NOMO-1 treated with dmso at 0.1 percent for 144 hours (cell line): ENCODE measurements around the gene MAP3K6.
A peak's percentile ranks its signal among the peaks of the same experiment; 100 is the strongest.
"Not testable (repeated sequence)": the region's sequence is repeated elsewhere in the genome, so short reads cannot be mapped to it uniquely, and the experiment has no call there.

Experiments
- DNase-seq: peaks from one replicate; lab custom pipeline; 2025; ENCODE audit not compliant: unreplicated experiment; lab: John Stamatoyannopoulos, UW

MAP3K6 gene

GRCh38 chr1:27398405-27399149, 31.8 kb upstream of the MAP3K6 start:
- no peak for DNase-seq

- no peak for DNase-seq
Measured at GRCh38 chr1:27397749-27398148, 31.0 kb upstream of the MAP3K6 start.

DNA sequence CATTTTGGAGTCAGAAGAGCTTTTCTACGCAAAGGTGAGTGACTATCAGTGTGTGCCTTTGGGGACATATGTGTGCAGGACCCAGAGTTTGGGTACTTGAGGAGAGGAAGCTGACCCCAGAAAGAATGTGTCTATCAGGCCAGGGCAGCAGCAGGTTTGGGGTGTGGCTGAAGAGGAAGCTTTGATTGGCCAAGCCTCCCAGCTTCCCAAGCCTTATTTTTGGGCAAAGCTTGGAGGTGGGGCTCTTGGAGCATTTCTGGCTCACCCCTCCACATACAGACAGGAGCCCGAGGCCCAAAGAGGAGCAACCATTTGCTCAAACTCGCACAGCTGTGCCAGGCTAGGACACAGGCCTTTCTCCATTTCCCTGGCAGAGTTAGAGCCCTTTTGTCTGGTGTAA, 30.3 kb upstream of the MAP3K6 start:
- DNase-seq, result no peak

DNA sequence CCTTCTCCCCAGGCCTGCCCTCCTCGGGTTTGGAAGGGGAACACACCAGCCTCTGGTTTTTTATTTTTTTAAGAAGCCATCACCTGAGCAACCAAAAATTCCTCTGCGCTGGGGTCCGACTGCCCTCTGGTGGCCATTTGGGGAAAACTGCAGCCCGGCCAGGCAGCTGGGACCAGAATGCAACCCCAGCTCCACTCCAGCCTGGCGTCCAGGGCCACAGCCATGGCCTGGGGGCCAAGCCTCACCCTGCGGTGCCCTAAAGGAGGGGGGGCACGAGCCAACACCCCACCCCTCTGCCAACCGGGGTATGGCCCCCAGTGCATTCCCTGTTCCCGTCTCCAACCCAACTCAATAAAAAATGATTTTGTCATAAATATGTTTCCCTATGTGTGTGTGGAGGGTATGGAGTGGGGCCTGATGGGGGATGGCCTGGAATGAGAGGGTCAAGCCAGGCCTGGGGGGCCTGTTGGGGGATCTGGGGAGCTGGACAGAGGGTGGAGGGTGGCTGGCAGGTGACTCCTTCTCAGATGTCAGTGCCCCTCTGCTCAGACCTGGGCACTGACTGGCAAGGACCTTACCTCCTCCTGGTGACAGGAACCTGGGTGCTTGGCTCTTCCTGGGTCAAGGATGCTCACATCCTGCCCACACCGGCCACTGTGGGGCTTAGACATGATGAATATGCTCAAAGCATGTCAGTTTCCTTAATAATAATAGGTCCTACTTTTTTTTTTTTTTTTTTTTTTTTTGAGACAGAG, 28.9 kb upstream of the MAP3K6 start:
- DNase-seq, result peak; percentile 53

DNA sequence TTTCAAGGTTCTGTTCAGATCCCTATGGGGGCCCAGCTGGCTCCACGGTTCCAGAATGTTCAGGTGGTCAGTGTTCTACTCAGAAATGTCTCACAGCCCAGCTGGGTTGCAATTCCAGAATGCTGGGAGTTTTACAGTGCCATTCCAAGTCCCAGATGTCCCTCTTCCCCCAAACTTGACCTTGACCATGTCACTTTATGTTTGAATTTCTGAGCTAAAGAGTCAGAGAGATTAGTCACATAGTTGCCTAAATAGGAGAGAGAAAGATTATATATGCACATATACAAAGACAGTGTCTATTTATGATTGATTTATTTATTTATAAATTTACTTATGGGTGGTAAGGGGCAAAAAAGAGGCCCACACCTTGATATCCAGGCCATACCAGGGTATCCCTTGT, 28.2 kb upstream of the MAP3K6 start:
- DNase-seq, result no peak

GRCh38 chr1:27394282-27394658, 27.5 kb upstream of the MAP3K6 start:
- no peak for DNase-seq

DNA sequence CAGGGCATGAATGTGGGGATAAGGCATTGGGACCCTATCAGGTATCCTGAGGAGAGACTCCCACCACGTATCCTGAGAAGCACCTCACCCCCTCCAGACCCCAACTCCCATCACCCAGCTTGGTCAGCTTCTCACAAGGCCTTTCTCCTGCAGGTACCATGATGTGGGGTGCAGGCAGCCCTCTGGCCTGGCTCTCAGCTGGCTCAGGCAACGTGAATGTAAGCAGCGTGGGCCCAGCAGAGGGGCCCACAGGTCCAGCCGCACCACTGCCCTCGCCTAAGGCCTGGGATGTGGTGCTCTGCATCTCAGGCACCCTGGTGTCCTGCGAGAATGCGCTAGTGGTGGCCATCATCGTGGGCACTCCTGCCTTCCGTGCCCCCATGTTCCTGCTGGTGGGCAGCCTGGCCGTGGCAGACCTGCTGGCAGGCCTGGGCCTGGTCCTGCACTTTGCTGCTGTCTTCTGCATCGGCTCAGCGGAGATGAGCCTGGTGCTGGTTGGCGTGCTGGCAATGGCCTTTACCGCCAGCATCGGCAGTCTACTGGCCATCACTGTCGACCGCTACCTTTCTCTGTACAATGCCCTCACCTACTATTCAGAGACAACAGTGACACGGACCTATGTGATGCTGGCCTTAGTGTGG, 27.0 kb upstream of the MAP3K6 start:
- no peak for DNase-seq

DNA sequence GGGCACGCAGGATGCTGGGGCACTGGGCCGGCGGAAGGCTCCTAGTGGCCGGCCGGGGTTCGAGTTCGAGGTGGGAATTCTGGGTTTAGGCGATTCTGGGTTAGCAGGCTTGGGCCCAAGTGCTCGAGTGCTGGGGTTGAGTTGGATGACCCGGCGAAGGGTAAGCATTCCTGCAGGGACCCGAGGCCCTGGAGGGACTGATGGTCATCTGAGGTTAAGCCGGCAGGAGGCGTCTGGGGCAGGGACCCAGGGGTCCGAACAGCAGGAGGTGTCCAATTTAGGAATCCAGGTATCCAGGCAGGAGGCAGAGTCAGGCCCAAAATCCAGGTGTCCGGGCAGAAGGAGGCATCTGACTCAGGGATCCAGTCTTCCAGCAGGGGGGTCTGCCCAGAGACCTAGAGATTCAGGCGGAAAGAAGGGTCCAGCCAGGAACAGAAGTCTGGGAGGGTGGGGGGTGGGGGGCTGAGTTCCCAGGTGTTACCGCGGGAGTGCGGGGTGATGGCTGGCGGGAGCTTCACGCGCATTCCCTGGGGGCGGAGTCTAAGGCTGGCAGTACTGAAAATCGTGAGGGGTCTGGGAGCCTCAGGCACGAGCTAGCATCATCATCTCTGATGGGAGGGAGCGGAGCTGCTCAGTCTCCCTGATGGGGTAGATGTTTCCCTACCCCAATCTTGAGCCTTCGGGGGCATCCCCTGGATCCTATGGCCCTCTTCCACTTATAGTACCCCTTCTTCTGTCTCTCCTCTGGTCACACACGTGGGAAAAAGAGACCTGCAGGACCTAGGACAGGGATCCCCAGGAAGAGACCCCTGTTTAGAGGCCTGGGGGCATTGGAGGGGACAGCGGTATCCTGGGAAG, 26.2 kb upstream of the MAP3K6 start:
- DNase-seq, result no peak

GRCh38 chr1:27392096-27392777, 25.5 kb upstream of the MAP3K6 start, which contains the start of gene GPR3:
Gene GPR3 (plus strand): TSS chr1:27392622. CDS start chr1:27393799, 1,177 bp downstream.
- DNase-seq, result peak; percentile 80

- no peak for DNase-seq
Measured at GRCh38 chr1:27391511-27392095, 24.8 kb upstream of the MAP3K6 start.

- no peak for DNase-seq
Measured at GRCh38 chr1:27388337-27389005, 21.7 kb upstream of the MAP3K6 start.

DNA sequence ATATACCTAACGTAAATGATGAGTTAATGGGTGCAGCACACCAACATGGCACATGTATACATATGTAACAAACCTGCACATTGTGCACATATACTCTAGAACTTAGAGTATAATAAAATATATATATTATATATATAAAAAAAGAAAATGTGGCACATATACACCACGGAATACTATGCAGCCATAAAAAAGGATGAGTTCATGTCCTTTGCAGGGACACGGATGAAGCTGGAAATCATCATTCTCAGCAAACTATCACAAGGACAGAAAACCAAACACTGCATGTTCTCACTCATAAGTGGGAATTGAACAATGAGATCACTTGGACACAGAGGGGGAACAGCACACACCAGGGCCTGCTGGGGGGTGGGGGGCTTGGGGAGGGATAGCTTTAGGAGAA, 18.0 kb upstream of the MAP3K6 start:
- DNase-seq, result not testable (repeated sequence)

DNA sequence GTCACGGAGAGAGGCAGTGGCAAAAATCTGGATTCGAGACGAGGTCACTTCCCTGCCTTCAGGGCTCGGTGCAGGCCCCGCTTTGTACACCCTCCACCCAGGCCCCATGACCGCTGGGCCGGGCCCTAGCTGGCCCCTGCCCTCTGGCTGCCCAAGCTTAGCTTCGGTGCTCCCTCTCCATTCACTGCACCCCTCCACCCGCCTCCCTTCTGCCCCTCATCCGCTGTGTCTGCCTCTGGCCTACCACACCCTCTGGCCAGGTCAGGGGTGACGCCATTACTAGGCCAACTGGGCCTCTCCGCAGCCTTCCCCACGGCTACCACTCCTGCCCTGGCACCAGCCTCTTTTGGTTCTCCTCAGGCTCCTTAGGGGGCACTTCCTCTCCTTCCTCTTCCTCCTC, 16.9 kb upstream of the MAP3K6 start:
- DNase-seq, result no peak

DNA sequence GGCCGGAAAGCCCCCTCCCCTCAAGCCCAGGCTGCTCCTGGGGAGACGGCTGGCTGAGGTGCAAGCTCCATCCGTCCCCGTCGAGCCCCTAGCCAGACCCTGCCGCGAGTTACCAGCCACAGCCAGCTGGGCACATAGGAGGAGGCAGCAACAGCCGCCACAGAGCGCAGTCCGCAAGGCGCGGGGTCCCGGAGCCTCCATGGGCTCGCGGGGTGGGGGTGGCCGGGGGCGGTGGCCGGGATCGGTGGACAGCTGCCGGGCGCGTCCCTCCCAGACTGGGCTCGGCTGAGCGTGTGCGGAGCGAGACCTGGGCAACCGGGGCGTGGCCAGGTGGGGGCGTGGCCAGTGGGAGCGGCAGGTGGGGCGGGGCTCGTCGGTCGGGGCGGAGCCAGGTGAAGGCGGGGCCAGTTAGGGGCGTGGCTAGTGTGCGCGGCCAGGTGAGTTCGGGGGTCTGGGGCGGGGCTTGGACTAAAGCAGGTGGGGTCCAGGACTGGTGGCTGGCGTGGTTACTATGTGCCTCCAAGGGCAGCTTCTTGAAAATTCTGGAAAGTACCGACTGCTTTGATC, 16.4 kb upstream of the MAP3K6 start, which contains the start of gene CD164L2:
Gene CD164L2 (minus strand): TSS at position 295 of the 567 bp plus-strand sequence. CDS start 94 bp downstream, at position 201.
- DNase-seq, result no peak

DNA sequence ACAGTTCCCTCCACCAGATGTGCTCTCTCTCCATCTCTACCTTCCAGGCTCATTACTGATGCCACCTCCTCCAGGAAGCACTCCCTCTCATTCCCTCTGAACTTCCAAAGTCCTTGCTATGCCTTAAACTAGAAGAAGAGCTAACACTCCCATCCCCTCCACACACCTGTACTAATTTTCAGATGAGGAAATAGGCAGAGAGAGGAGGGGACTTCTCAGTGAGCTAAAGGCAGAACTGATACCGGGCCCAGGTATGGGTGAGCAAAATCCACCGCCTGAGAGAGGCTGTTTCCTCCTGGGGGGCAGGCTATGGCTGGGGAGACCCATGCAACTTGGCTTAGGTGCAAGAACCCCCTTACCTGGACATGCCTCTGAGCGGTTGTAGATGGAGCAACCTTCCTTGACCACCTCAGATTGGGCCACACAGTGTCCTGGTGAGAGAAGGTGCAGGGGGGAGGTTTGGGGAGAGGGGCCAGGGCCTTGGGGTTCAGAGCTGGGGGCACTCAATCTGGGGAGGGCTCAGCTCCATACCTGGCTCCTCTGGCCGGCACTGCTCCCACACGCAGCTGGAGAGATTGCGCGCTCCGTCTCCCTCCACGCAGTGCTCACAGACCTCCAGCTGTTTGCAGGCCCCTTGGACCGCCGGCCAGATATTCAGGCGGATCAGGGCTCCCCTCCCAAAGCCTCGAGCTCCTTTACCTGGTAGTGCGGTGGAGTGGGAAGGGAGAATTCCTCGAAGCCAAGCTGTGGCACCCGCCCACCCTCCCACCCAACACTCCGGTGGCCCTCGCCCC, 15.4 kb upstream of the MAP3K6 start:
- DNase-seq, result no peak

DNA sequence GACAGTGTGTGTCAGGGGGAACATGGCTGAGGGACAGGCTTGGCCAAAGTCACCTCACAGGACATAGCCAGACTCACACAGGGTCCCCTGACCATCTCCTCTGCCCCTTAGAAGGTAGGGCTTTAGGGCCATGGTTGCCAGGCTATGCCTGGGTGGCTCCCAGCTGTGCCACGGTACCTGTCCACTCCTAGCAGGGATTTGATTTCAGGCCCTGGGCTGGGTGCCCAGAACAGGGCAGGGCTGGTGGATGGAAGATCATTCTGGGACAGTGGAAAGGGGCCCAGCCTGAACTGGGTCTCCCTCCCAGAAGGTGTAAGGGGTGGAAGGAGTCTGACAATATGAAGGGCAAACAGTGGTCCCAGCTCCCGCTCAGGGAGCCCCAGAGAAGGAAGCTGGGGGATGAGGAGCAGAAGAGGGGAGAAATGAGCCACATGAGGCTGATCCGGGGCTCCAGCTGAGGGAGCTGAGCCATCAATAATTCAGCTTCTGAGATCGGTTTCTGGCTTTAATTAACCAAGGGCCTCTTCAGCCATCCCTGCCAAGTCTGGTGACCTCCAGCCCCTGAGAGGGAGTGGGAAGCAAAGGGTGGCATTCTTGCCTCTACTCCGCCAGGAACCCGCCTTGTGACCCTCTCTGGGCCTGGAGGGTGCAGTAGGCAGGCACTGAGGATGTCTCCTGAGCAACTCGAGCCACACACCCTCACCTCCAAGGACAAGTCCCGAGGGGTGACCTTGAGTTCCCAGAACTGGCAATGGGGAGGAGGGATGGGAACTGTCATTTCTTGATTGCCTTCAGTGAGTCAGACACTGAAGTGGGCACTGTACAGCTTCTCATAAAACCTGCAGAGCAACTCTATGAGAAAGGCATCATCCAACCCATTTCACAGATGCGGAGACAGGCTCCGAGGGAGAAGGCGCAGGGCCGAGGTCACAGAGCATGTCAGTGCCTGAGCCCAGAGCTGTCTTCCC, 14.3 kb upstream of the MAP3K6 start:
- DNase-seq, result no peak

GRCh38 chr1:27380224-27380623, 13.5 kb upstream of the MAP3K6 start:
- no peak for DNase-seq
